Cardiac muscle cell (in vitro differentiated cells and primary cell): ENCODE results near the gene ZBTB49. TPM values are rescaled to one million over a fixed set of nuclear protein-coding genes. Genes with fewer than 3 reads are reported as not detected.

Source experiments
- DNase-seq, 2 donors: peaks; one replicate each; pipeline versions ENCODE4 v3.0.0 to v3.0.0-alpha.2; 2010 to 2017; ENCODE audit warnings: low read depth in 1 of 2, low spot score in 1 of 2
- H3K27ac ChIP-seq: fragments of 200-600 bp; sonication (generic); 2 replicates; pipeline ENCODE4 v1.5.1; 2016
- H3K27me3 ChIP-seq: fragments of 200-600 bp; sonication (generic); 2 replicates; pipeline ENCODE4 v1.6.0; 2016; ENCODE audit warnings: control low read depth
- H3K36me3 ChIP-seq: fragments of 200-600 bp; sonication (generic); 2 replicates; pipeline ENCODE4 v1.5.1; 2016; ENCODE audit warnings: control low read depth
- H3K4me1 ChIP-seq: fragments of 200-600 bp; sonication (generic); 2 replicates; pipeline ENCODE4 v1.8.1; 2017; ENCODE audit warnings: low read depth, mild to moderate bottlenecking, mixed run types
- H3K4me3 ChIP-seq: fragments of 200-600 bp; sonication (generic); 2 replicates; pipeline ENCODE4 v1.5.1; 2016; ENCODE audit warnings: mild to moderate bottlenecking
- H3K9me3 ChIP-seq: fragments of 200-600 bp; sonication (generic); 2 replicates; pipeline ENCODE4 v1.5.1; 2017; ENCODE audit warnings: low read depth, mild to moderate bottlenecking, control low read depth
- CTCF ChIP-seq: IDR thresholded peaks from 2 replicates; pipeline ENCODE4 v1.5.1; 2012; ENCODE audit warnings: low read depth, mild to moderate bottlenecking, low read length
- polyA plus RNA-seq: library from polyadenylated mRNA; unstranded; fragments of >200 nt; fragmentation: Nextera tagmentation; extraction: Ambion mirVana; gene quantifications from 2 replicates; pipeline ENCODE4 v1.2.1, GENCODE V29; 2016
- total RNA-seq: library from RNA; depleted of rRNA; stranded (reverse); fragments of >200 nt; gene quantifications from 2 replicates; pipeline ENCODE4 v1.2.3, GENCODE V29; 2016

ZBTB49 gene
- total and polyA plus RNA-seq, 2 experiments from 2014 or later: 6.0 to 7.7 TPM

GRCh38 chr4:4362991-4363697, 73.1 kb downstream of the ZBTB49 start:
- Histone ChIP-seq H3K27ac (no peak overlapping the region), H3K4me1 (no peaks in the 10 kb centered on the region), H3K27me3 (no peaks in the 10 kb centered on the region), H3K4me3 (no peak overlapping the region), H3K9me3 (no peaks in the 10 kb centered on the region), H3K36me3 (no peaks in the 10 kb centered on the region)
- DNase-seq: no peak
- no peak for TF ChIP-seq CTCF

GRCh38 chr4:4364061-4364460, 74.0 kb downstream of the ZBTB49 start:
- no peak overlapping the region for H3K27ac ChIP-seq
- H3K27me3 ChIP-seq: no peaks in the 10 kb centered on the region
- no peak for DNase-seq
- H3K4me1 ChIP-seq: no peaks in the 10 kb centered on the region
- no peak for TF ChIP-seq CTCF
- no peaks in the 10 kb centered on the region for H3K9me3 ChIP-seq
- H3K36me3 ChIP-seq: no peaks in the 10 kb centered on the region
- no peak overlapping the region for H3K4me3 ChIP-seq

- no peak for TF ChIP-seq CTCF
- H3K9me3 ChIP-seq: no peaks in the 10 kb centered on the region
- no peaks in the 10 kb centered on the region for H3K27me3 ChIP-seq
- H3K27ac ChIP-seq: no peak overlapping the region
- no peaks in the 10 kb centered on the region for H3K4me1 ChIP-seq
- H3K4me3 ChIP-seq: no peak overlapping the region
- DNase-seq: no peak
- H3K36me3 ChIP-seq: no peaks in the 10 kb centered on the region
These were observed 74.6 kb downstream of the ZBTB49 start for GRCh38 chr4:4364486-4365208.

- Histone ChIP-seq H3K4me1 (no peaks in the 10 kb centered on the region), H3K4me3 (no peak overlapping the region), H3K27ac (no peak overlapping the region), H3K36me3 (no peaks in the 10 kb centered on the region), H3K27me3 (no peaks in the 10 kb centered on the region), H3K9me3 (no peaks in the 10 kb centered on the region)
- no peak for DNase-seq
- no peak for TF ChIP-seq CTCF
These were observed 78.9 kb downstream of the ZBTB49 start for GRCh38 chr4:4368809-4369580.

Other genes with a start within 250 kb of the ZBTB49 start
- not detected in 2 replicates for gene OTOP1, start 63.3 kb upstream of the ZBTB49 start, total RNA-seq
- not detected in 2 replicates for gene OTOP1, start 63.3 kb upstream of the ZBTB49 start, polyA plus RNA-seq
- gene TMEM128, start 42.0 kb upstream of the ZBTB49 start, total RNA-seq: 15.2 and 20.0 TPM in 2 replicates
- gene TMEM128, start 42.0 kb upstream of the ZBTB49 start, polyA plus RNA-seq: 50.5 and 60.1 TPM in 2 replicates
- gene LYAR, start 97 bp upstream of the ZBTB49 start, total RNA-seq: 14.8 and 18.5 TPM in 2 replicates
- 10.7 and 13.7 TPM in 2 replicates for gene LYAR, start 97 bp upstream of the ZBTB49 start, polyA plus RNA-seq
- gene NSG1, start 96.9 kb downstream of the ZBTB49 start, total RNA-seq: 4.0 and 15.5 TPM in 2 replicates
- gene NSG1, start 96.9 kb downstream of the ZBTB49 start, polyA plus RNA-seq: 6.1 and 18.4 TPM in 2 replicates